Measurements from ENCODE around the gene ECHDC3.
A peak's percentile ranks its signal among the peaks of the same experiment; 100 is the strongest.

Gene ECHDC3, protein sequence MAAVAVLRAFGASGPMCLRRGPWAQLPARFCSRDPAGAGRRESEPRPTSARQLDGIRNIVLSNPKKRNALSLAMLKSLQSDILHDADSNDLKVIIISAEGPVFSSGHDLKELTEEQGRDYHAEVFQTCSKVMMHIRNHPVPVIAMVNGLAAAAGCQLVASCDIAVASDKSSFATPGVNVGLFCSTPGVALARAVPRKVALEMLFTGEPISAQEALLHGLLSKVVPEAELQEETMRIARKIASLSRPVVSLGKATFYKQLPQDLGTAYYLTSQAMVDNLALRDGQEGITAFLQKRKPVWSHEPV

GRCh38 chr10:11742009-11742778 lies at the start of gene ECHDC3:
TSS of gene ECHDC3 (plus strand) at chr10:11742382. CDS start at chr10:11742577, 195 bp downstream.
- Histone ChIP-seq H3K4me2 (peak within 1 kb of the TSS; percentile 91 to 100 (median 98)), H4K20me1 (no peaks in the 10 kb centered on the region), H3K36me3 (no peaks in the 10 kb centered on the region; a peak in 1 of 22 replicates), H3K4me1 (peaks cover 15 to 30% (median 23%) of the 10 kb centered on the region in 10 experiments), H3K4me3 (peak within 1 kb of the TSS; percentile 74 to 88 (median 78)), H3K9ac (peak within 1 kb of the TSS; percentile 81 to 95 (median 88)), H3K9me3 (replicated peaks in 1 of 11) (peaks cover 0 to 14% (median 10%) of the 10 kb centered on the region in 11 experiments; a peak in 17 of 22 replicates), H3K27me3 (no peaks in the 10 kb centered on the region; a peak in 1 of 22 replicates), H3K27ac (peak within 1 kb of the TSS; percentile 72 to 91 (median 82))
- TF ChIP-seq Cebpa-rat (IDR thresholded peaks at IDR 0.05): no peak

- Histone ChIP-seq H3K4me2 (no peak overlapping the region), H3K36me3 (no peaks in the 10 kb centered on the region), H3K9me3 (replicated peaks in 1 of 11) (peaks cover 0 to 9% (median 0%) of the 10 kb centered on the region in 11 experiments; a peak in 1 of 22 replicates), H3K27ac (no peak overlapping the region), H4K20me1 (no peaks in the 10 kb centered on the region), H3K4me3 (no peak overlapping the region), H3K27me3 (no peaks in the 10 kb centered on the region; a peak in 1 of 22 replicates), H3K4me1 (peaks cover 2 to 36% (median 32%) of the 10 kb centered on the region in 10 experiments), H3K9ac (no peak overlapping the region)
- TF ChIP-seq Cebpa-rat (IDR thresholded peaks at IDR 0.05): no peak
Observed at GRCh38 chr10:11693376-11693775, 48.8 kb upstream of the ECHDC3 start.

DNA sequence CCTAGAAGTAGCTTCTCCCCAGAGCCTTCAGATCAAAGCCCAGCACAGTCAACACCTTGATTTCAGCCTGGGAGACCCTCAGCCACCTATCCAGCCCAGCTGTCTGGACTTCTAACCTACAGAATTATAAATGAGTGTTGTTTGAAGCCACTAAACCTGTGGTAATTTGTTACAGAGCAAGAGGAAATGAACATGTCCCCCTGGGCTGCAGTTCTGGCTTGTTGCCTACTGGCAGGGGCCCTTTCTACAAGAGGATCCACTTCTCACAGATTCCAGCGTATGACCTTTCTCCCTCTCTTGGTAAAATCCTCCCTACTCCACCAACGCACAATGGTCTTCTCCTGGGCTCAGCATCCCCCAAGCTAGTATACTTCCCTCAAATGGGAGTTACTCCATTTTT lies 46.4 kb upstream of the ECHDC3 start:
- H3K9me3 ChIP-seq (replicated peaks in 1 of 11): peaks cover 0 to 9% (median 0%) of the 10 kb centered on the region in 11 experiments; a peak in 1 of 22 replicates
- H4K20me1 ChIP-seq: no peaks in the 10 kb centered on the region
- H3K27ac ChIP-seq: 0 out of 22 replicates have a peak overlapping the region, but pooled peaks of 1 of the 11 experiments have one; percentile 15
- peak overlapping the region in 10 of 11 experiments; percentile 19 to 61 (median 42); a peak in 19 of 22 replicates for H3K4me2 ChIP-seq
- no peak for TF ChIP-seq Cebpa-rat (IDR thresholded peaks at IDR 0.05)
- H3K4me1 ChIP-seq: peaks cover 19 to 42% (median 26%) of the 10 kb centered on the region in 10 experiments
- no peaks in the 10 kb centered on the region for H3K36me3 ChIP-seq
- no peaks in the 10 kb centered on the region; a peak in 1 of 22 replicates for H3K27me3 ChIP-seq
- H3K4me3 ChIP-seq: no peak overlapping the region
- no peak overlapping the region for H3K9ac ChIP-seq

GRCh38 chr10:11697718-11698527 lies 44.3 kb upstream of the ECHDC3 start:
- TF ChIP-seq Cebpa-rat (IDR thresholded peaks at IDR 0.05): no peak
- Histone ChIP-seq H3K9ac (no peak overlapping the region), H3K4me2 (peak overlapping the region in 4 of 11 experiments; percentile 49 to 59 (median 54); a peak in 8 of 22 replicates), H3K36me3 (no peaks in the 10 kb centered on the region), H3K4me3 (no peak overlapping the region), H3K9me3 (replicated peaks in 1 of 11) (peaks cover 0 to 9% (median 0%) of the 10 kb centered on the region in 11 experiments; a peak in 1 of 22 replicates), H3K27me3 (no peaks in the 10 kb centered on the region), H3K27ac (peak overlapping the region in 4 of 11 experiments; percentile 13 to 71 (median 56); a peak in 5 of 22 replicates), H3K4me1 (peaks cover 19 to 42% (median 31%) of the 10 kb centered on the region in 10 experiments), H4K20me1 (no peaks in the 10 kb centered on the region)

- Histone ChIP-seq H3K9ac (peak overlapping the region in 3 of 11 experiments; percentile 20 to 37 (median 22); a peak in 4 of 22 replicates), H3K36me3 (no peaks in the 10 kb centered on the region), H3K4me1 (peaks cover 19 to 42% (median 31%) of the 10 kb centered on the region in 10 experiments), H3K27me3 (no peaks in the 10 kb centered on the region), H3K4me2 (peak overlapping the region in 9 of 11 experiments; percentile 6 to 69 (median 49); a peak in 15 of 22 replicates), H4K20me1 (no peaks in the 10 kb centered on the region), H3K4me3 (no peak overlapping the region), H3K9me3 (replicated peaks in 1 of 11) (peaks cover 0 to 9% (median 0%) of the 10 kb centered on the region in 11 experiments; a peak in 1 of 22 replicates), H3K27ac (peak overlapping the region in 7 of 11 experiments; percentile 10 to 71 (median 38); a peak in 11 of 22 replicates)
- TF ChIP-seq Cebpa-rat (IDR thresholded peaks at IDR 0.05): no peak
Observed at GRCh38 chr10:11698691-11699549, 43.3 kb upstream of the ECHDC3 start.

DNA sequence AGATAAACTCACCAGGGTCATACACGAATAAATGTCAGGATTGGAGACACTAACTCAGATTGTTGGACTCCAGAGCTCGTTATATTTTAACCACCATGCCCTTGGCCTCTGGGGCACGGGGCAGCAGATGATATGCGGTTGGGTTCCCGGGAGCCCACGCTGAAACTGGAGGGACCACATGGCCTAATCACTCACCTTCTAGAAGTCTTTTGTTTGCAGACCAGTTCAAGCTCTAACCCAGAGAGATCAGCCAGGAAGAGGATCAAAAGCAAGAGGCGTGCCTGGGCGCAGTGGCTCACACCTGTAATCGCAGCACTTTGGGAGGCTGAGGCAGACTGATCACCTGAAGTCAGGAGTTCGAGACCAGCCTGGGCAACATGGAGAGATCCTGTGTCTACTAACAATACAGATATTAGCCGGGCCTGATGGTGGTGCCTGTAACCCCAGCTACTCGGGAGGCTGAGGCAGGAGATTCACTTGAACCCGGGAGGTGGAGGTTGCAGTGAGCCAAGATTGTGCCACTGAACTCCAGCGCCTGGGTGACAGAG lies 42.6 kb upstream of the ECHDC3 start:
- H3K4me2 ChIP-seq: peak overlapping the region in 9 of 11 experiments; percentile 6 to 69 (median 49); a peak in 13 of 22 replicates
- H3K27me3 ChIP-seq: no peaks in the 10 kb centered on the region
- no peak overlapping the region for H3K4me3 ChIP-seq
- H3K4me1 ChIP-seq: peaks cover 19 to 42% (median 31%) of the 10 kb centered on the region in 10 experiments
- H4K20me1 ChIP-seq: no peaks in the 10 kb centered on the region
- peaks cover 0 to 6% (median 0%) of the 10 kb centered on the region in 11 experiments; a peak in 1 of 22 replicates for H3K9me3 ChIP-seq (replicated peaks in 1 of 11)
- peak overlapping the region in 1 of 11 experiments; percentile 20; a peak in 2 of 22 replicates for H3K9ac ChIP-seq
- peak overlapping the region in 6 of 11 experiments; percentile 13 to 71 (median 44); a peak in 10 of 22 replicates for H3K27ac ChIP-seq
- no peak for TF ChIP-seq Cebpa-rat (IDR thresholded peaks at IDR 0.05)
- H3K36me3 ChIP-seq: no peaks in the 10 kb centered on the region

DNA sequence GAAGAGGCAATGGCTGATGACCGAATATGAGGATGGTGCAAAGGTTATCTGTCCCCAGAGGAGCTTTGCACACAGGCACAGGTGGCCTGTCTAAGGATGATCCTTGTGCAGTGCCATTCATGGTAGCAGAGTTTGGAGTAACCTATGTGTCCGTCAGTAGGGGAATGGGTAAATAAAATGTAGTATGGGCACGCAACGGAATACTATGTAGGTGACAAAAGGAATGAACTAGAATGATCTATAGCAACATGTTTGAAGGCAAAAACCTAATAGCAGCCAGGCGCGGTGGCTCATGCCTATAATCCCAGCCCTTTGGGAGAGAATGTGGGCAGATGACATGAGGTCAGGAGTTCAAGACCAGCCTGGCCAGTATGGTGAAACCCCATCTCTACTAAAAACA lies 41.6 kb upstream of the ECHDC3 start:
- Histone ChIP-seq H3K4me3 (no peak overlapping the region), H3K27ac (no peak overlapping the region), H3K9me3 (replicated peaks in 1 of 11) (no peaks in the 10 kb centered on the region), H3K9ac (no peak overlapping the region), H3K4me2 (no peak overlapping the region), H3K27me3 (no peaks in the 10 kb centered on the region), H3K36me3 (no peaks in the 10 kb centered on the region), H3K4me1 (peaks cover 16 to 40% (median 26%) of the 10 kb centered on the region in 10 experiments), H4K20me1 (no peaks in the 10 kb centered on the region)
- TF ChIP-seq Cebpa-rat (IDR thresholded peaks at IDR 0.05): no peak
